Measurements from ENCODE around the gene RASL11B.

Gene RASL11B

DNA sequence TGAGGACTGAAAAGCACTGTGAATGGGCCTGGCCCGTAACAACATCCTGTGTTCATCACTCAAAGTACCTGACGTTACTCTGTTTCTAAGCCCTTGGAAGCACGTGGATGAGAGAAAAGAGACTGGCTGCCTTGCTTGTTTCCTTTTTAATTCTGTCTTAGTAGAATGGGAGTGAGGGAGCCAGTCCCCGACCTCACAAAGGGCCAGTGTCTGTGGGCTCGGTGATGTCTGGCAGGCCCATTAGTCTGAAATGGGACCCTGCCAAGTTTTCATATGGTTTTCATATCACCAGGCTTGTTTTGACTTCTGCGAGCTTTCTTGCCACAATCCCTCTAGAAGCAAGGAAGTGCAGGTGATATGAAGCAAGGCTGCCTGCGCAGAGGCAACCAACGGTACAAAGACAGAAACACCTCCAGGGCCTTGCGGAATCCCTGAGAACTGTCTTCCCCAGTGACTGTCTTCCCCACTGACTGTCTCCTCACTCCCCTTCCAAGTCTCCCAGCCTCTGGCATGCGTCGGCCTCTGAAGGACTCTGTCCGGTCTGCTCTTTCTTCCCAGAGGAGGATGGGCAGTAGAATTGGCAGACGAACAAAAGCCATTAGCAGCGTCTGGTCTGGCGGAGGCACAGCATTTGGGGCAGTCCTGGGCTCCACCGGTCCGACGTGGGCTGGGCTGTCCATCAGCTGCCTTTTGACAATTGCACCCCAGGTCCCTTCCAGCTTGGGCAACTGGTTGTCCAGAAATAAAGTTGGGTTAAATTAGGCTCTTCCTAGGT lies 20.2 kb upstream of the RASL11B start:
- DNase-seq (ENCODE audit: low read depth) = no peak

DNA sequence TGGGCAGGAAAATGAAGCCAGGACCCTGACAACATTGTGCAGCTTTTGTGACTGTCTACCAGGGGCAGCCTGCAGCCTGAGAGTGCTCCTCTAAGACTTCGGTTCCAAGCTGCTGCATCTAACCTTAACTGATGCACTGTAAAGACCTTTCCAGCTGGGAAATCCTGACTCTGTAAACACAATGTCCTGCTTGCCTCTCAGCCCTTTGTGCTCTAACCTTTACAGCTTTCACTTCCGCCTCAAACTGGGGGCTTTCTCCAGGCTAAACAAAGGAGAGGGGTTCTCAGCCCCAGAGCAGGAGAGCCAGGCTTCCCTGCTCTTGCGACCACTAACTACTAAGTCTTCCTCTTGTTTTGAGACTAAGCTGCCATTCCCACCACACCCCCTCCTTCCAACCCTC lies 19.3 kb upstream of the RASL11B start:
- no peak for DNase-seq (ENCODE audit: low read depth)
- no peak overlapping the region for H3K4me3 ChIP-seq (ENCODE audit: low read depth, low read length)

More for the DNA sequence above, 20.2 kb upstream of the RASL11B start:
- no peak overlapping the region for H3K4me3 ChIP-seq (ENCODE audit: low read depth, low read length)

DNA sequence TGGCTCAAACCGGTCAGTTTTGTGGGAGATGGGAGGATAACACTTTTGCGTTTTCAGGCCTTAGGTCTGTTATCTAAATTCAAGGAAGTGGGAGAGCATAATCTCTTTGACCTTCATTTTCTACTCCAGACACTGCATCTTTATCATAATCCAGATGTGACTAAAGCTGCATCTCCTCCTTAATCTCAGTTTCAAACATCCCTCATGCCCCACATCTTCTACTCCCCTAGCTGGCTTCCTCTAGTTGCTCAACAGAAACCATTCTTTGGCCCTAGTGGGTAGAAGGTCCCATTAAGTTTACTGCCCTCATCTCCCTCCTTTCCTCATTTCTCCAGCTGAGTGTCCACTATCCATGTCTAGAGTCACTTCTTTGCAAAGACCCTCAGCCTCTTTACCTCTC lies 18.8 kb upstream of the RASL11B start:
- no peak overlapping the region for H3K4me3 ChIP-seq (ENCODE audit: low read depth, low read length)

DNA sequence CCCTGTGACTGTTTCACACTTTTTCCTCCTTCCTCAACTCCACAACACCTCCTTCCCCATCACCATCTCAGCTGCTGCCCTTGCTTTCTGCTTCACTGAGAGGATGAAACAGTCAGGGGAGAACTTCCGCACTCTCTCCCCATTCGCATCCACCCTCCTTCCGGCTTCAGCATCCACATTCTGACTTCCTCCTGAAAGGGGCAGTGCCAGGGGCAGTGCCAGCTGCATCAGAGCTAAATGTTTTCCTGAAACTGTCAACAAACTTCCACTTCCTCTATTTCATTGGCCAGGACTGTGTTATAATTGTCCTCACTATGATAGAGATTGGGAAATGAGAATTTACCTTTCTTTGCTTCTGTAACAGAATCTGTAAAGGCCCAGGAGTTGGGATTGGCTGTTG lies 18.2 kb upstream of the RASL11B start:
- no peak overlapping the region for H3K4me3 ChIP-seq (ENCODE audit: low read depth, low read length)
- no peak for DNase-seq (ENCODE audit: low read depth)

More for the DNA sequence above, 18.8 kb upstream of the RASL11B start:
- no peak for DNase-seq (ENCODE audit: low read depth)

DNA sequence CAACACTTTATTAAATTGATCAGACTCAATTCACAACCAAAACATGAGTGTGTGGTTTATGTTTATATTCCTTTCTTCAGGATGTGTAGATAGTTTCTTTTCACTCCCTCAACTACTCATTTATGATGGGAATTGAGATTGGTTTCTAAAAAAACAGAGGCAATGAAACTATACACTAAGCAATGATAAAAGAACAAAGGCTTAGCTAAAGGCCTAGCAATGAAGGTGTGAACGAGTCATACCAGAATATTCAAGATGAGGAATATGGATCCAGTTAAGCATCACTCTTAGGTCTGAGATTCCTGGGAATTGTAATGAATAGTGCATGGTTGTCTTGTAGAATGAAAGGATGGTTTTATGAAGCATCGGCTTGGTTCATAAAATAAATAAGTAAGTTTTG lies 17.5 kb upstream of the RASL11B start:
- H3K4me3 ChIP-seq (ENCODE audit: low read depth, low read length) = no peak overlapping the region
- DNase-seq (ENCODE audit: low read depth) = no peak

DNA sequence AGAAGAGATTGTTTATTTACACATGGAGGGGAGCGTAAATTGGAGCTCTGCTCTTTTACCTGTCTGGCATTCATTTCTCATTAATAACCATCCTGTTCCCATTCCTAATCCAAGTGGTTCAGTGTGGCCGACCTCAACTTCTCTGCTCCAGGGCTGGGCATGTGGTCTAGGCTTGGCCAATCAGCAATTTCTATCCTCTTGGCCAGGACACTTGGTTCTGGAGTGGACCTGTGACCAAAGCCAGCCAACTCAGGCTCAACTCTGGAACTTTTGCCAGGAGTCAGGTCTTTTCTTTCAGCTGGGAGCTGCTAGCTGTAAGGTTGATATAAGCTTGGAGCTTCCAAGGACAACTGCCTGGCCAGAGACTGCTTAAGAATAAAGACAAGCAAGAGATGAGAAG lies 15.6 kb upstream of the RASL11B start:
- no peak for DNase-seq (ENCODE audit: low read depth)

DNA sequence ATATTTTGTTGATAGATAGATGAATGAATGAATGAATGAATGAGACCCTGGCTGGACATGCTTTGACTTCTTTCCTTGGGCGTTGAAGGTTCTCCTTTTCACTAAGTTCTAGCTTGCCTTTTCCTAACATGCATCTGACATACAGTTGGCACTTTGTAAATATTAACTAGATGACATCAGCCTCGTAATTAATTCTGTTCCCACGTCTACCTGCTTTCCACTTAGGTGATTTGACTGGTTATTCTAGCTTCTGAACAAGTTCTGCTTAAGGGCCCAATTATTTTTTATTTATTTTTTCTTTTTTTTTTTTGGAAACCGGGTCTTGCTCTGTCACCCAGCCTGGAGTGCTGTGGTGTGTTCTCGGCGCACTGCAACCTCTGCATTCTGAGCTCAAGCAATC lies 13.9 kb upstream of the RASL11B start:
- no peak for DNase-seq (ENCODE audit: low read depth)
- no peak overlapping the region for H3K4me3 ChIP-seq (ENCODE audit: low read depth, low read length)

More for the DNA sequence above, 15.6 kb upstream of the RASL11B start:
- no peak overlapping the region for H3K4me3 ChIP-seq (ENCODE audit: low read depth, low read length)

DNA sequence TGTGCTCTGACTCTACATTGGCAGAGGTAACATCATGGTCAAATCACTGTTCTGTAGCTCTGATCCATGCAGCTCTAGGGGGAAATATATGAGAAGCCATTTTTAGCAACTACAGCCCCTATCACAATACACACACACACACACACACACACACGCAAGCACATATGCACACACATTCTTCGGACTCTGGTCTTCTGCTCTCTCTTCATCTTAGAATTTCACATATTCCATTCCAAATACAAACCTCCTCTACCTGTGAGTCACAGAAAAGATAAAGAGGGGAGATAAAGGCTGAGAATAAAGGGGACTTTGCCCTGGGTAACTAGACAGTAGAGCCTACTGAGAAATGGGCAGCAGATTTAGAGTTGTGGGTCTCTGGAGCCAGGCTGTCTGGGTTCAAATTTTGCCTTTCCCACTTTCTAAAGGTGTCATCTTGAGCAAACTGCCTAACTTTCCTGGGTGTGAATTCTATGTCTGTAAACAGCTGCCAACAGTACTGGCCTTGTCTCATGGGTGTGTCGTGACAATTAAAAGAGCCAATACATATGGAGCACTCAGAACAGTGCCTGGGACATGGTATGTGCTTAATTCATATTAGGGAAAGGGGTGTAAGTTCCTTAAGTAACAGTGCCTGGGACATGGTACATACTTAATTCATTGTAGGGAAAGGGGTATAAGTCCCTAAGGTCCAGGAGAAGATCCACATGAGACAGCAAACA lies 11.6 kb upstream of the RASL11B start:
- no peak for DNase-seq (ENCODE audit: low read depth)
- no peak overlapping the region for H3K4me3 ChIP-seq (ENCODE audit: low read depth, low read length)

DNA sequence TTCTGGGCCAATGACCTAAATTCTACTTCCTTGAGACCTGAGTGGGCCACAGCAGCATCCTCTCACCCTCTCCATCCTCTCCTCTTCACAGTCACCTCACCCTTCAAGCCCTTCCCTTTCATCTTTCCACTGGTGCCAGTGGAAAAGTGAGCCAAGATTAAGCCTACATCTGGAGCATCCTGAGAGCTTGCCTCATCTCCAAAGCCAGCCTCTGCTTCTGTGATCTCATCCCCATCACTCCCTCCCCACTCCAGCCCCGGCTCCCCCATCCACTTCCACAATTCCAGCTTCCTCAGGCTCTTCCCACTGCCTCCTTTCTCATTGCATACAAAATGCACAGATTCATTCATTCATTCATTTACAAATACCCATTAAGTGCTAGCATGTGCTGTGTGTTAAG lies 10.1 kb upstream of the RASL11B start:
- H3K4me3 ChIP-seq (ENCODE audit: low read depth, low read length) = no peak overlapping the region
- no peak for DNase-seq (ENCODE audit: low read depth)

DNA sequence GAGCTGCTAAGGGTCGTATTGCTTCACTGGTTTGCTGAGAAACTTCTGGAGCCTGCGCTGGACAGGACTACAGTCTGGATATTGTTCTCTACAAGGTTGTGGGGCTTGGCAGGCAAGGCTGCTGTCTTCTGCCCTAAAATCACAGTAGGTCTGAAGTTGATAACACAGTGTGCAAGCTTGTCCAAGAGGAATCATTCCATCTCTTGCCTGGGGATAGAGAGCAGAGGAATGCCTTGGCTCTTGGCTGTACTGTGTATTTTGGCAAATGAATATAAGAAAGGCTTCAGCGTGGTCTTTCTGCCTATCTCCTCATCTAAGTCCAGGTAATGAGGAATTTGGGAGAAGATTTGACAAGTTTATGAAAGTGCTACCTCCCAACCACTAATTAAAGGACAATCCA lies 9.4 kb upstream of the RASL11B start:
- DNase-seq (ENCODE audit: low read depth) = no peak
- H3K4me3 ChIP-seq (ENCODE audit: low read depth, low read length) = no peak overlapping the region

DNA sequence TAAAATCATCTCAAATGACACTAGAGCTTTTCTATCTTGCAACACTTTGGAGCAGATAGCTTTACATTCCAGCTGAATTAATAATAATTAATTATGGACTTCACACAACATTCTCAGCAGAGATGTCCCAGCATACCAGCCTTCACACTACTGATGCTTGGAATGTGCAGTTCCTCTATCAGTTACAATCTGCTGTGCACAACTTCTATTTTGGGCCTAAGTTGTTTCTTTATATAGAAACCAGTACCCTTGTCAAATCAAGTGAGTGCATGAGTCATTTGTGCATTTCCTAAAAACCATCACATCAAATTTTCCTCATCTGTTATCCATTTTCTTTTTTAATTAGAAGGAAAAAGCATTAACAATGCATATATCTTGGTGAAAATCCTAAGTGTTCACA lies 8.8 kb upstream of the RASL11B start:
- no peak for DNase-seq (ENCODE audit: low read depth)

DNA sequence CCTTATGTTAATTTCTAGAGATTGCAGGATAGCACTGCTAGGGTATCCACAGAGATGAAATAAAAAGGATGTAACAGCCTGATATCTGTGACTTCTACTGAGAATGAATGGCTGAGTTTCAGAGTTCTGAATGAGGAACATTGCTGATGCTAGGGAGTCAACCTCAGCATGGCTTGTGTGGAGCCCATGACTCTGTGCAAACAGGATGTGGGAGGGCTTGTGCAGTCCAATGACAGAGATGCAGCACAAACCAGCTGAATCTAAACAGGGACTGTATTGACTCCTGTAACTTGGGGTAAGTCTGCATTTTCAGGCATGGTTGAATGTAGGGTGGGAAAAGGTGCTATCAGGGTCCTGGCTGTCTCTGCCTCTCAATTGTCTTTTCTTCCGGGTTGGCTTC lies 5.3 kb upstream of the RASL11B start:
- DNase-seq (ENCODE audit: low read depth) = no peak
- H3K4me3 ChIP-seq (ENCODE audit: low read depth, low read length) = no peak overlapping the region

More for the DNA sequence above, 8.8 kb upstream of the RASL11B start:
- H3K4me3 ChIP-seq (ENCODE audit: low read depth, low read length) = no peak overlapping the region

DNA sequence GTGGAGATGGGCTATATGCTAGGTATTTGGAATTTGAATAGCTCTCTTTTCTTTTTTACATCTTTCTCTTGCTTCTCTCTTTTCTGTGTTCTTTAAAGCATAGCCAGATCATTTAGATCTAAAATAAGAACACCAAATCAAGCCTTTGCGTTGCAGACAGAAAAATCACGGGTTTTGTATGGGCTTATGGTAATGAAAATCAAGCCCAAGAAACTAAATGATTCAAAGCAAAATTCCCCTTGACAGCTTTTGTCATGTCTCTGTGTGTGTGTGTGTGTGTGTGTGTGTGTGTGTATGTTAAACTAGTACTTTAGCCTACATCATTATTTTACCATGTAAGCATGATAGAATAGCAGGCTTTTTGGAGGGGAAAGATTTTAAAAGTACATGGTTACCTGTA lies 1.8 kb upstream of the RASL11B start:
- no peak overlapping the region for H3K4me3 ChIP-seq (ENCODE audit: low read depth, low read length)
- DNase-seq (ENCODE audit: low read depth) = no peak

DNA sequence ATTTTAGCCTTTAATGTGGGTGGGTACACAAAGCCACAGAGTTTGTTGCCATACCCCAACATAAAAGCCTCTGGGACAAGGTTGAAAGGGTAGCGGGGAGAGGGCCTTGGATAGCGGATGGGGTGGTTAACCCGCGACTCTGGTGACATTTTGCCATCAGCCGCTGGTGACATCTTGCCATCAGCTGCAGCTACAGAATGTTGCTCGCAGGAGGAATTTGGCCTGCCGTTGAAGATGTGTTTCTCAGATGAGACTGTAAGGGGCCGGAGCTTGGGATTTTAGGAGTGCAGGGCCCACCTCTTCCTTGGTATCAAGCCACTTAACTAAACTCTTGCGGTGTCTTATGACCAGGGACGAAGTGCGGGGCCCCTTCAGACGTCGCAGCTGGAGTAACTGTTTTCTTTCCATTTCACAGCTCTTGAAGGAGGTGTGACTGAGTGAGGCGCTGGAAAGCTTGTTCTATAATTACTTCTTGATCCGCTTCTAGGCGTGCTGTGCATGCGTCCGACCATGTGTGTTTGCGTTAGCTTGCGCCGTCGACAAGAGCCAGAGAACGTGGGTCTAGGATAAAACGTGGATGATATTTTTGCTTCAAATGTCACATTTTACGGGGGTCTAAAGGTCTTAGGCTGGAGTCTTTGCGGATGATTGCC lies 820 bp upstream of the RASL11B start:
- H3K4me3 ChIP-seq (ENCODE audit: low read depth, low read length) = peak overlapping the region; percentile 61
- no peak for DNase-seq (ENCODE audit: low read depth)

DNA sequence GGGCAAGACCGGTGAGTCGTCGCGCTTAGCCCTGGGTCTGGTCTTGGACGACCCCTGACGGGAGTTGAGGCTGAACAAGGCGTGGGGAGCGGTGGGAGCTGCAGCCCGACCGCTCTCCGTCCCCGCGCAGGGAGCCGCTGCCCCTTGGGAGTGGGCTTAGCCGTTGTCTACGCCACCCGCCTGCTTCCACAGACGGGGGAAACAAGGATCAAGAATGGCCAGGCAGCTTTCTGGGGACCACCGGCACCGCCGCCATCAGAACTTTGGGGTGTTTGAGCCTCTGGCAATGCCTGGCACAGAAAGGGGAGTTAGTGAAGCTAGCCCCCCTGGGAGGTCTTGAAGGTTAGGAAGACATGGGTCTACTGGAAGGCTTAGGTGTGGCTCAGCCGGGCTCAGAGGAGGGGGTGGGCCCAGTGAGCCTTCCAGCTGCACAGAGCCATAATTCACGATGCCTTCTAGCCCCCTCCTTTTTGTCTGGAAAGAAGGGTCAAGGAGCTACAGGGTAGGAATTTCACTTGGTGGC lies 583 bp downstream of the RASL11B start:
- no peak for DNase-seq (ENCODE audit: low read depth)

DNA sequence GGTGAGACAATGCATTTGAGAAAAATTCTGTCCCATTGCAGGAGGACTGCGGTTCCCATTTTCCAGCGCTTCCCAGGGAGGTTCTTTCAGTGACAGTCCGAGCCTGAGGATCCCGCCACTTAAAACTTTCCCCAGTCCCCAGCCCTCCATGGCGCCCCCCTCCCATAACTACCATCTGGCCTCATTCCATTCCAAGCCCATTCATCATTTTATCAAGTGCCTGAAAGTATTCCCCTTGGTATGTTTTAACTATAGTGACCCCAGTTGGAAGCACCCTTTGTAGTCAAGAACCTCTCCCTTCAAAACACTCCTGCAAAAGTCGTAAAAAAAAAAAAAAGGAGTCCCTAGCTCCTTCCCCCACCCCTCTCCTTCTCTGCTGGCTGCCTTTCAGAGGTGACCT lies 1.2 kb downstream of the RASL11B start:
- H3K4me3 ChIP-seq (ENCODE audit: low read depth, low read length) = no peak overlapping the region
- no peak for DNase-seq (ENCODE audit: low read depth)

More for the DNA sequence above, 583 bp downstream of the RASL11B start:
- peak overlapping the region; percentile 61 for H3K4me3 ChIP-seq (ENCODE audit: low read depth, low read length)

DNA sequence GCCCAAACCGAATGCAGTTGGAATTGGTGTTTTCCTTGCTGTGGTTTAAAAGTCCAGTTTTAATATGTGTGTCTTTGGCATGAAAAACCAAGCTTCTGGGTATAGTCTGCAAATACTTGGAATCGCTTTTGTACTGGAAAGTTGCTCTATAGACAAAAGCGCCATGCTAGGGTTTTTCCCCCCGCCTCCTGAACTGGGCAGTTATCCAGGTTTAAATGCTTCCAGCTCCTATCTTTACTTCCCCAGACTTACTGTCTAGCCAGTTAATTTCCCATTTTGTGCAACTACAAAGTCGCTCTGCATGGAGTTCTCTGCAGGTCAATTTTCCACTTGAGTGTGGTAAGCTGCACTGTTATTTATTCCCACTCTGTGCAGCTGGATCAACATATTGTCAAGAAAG lies 2.7 kb downstream of the RASL11B start:
- no peak for DNase-seq (ENCODE audit: low read depth)
- no peak overlapping the region for H3K4me3 ChIP-seq (ENCODE audit: low read depth, low read length)

DNA sequence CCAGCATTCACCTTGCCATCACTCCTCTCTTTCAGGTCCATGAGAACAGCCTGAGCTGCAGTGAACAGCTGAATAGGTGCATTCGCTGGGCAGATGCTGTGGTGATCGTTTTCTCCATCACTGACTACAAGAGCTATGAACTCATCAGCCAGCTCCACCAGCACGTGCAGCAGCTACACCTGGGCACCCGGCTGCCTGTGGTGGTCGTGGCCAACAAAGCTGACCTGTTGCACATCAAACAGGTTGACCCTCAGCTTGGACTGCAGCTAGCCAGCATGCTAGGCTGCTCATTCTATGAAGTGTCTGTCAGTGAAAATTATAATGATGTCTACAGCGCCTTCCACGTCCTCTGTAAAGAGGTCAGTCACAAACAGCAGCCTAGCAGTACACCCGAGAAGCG lies 3.2 kb downstream of the RASL11B start:
- DNase-seq (ENCODE audit: low read depth) = no peak
- no peak overlapping the region for H3K4me3 ChIP-seq (ENCODE audit: low read depth, low read length)

DNA sequence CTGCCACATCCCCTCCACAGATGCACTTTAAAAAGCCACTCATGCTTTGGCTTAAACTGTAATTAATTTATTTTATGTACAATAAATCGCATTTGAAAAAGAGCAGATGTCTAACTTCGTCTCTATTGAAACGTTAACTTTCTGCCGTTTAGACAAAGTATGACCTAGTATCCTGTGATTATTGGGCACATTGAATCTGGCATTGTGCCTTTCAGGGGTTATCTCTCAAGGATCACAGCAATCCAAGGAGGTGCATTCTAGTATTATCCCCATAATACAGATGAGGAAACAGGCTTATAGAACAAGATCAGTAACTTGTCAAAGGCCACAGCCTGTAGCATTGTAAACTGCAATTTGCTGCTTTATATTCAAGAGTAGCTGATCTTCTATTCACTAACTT lies 4.6 kb downstream of the RASL11B start:
- H3K4me3 ChIP-seq (ENCODE audit: low read depth, low read length) = no peak overlapping the region
- DNase-seq (ENCODE audit: low read depth) = no peak

DNA sequence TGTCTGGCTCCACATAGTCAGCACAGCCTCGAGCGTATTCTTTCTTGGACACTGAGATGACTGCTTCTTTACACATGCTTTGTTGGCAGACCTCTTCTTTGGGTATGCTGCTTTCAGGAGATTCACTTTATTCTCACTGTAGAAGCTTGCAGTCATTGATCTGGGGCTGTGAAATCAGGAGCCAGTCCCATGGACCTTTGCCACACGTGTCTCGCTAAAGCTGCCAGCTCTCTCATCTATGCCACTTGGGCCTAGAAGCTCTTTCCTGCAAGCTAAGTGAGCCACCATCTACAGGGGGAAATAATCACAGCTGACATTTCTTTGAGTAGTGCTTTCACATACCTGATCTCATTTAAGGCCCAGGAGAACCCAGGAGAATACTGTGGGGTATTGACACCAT lies 5.0 kb downstream of the RASL11B start:
- no peak overlapping the region for H3K4me3 ChIP-seq (ENCODE audit: low read depth, low read length)
- DNase-seq (ENCODE audit: low read depth) = no peak
